HG03571 (cell line): ENCODE measurements around the gene ACYP2.

Experiments used
- ATAC-seq: cut with Tn5 transposase; IDR thresholded peaks from one replicate; pipeline ENCODE4 v1.9.1; 2021; ENCODE audit not compliant: unreplicated experiment

ACYP2 gene

DNA sequence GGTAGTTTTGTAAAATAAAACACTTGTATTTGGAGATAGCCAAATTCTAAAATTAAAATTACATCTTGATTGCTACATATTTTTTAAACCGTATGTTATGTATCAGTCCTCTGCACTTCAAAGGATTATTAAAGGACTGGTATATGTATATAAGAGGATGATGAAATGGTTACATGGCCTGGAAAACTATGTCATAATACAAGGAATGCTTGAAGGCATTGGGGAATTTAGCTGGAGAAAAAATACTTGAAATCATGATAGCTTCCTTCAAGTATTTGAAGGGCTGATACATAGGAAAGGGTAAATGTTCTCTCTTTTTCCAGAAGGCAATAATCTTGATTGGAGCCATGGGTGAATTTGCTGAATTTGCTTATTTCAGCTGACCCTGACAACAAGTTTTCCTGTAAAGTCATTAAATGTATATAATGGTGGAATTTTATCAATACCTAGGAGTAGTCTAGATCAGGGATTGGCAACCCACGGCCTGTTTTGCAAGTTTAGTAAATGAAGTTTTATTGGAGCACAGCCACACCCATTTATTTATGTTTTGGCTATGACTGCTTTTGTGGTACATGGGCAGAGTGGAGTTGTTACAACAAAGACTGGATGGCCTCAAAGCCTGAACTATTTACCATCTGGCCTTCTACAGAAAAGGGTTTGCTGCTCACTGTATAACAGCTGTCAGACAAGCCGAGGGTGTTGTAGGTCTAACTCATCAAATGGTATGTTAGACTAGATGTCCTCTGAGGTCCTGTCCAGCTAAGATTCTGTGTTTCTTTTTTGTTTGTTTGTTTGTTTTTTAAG lies 34.4 kb downstream of the ACYP2 start:
- ATAC-seq, result no peak

DNA sequence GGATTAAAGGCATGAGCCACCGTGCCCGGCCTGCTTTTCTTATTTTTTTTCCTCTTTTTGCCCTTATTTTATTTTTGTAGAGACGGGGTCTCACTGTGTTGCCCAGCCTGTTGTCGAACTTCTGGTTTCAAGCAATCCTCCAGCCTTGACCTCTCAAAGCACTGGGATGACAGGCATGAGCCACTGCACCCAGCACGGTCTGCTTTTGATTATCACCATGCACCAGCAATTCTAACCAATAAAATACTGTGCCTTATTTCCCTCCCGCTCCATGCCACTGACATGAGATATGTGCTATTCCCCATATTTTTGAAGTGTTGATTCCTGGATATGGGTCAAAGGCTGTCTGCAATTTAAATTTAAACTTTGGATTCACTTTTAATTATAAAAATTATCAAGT lies 42.9 kb downstream of the ACYP2 start:
- ATAC-seq, result no peak

DNA sequence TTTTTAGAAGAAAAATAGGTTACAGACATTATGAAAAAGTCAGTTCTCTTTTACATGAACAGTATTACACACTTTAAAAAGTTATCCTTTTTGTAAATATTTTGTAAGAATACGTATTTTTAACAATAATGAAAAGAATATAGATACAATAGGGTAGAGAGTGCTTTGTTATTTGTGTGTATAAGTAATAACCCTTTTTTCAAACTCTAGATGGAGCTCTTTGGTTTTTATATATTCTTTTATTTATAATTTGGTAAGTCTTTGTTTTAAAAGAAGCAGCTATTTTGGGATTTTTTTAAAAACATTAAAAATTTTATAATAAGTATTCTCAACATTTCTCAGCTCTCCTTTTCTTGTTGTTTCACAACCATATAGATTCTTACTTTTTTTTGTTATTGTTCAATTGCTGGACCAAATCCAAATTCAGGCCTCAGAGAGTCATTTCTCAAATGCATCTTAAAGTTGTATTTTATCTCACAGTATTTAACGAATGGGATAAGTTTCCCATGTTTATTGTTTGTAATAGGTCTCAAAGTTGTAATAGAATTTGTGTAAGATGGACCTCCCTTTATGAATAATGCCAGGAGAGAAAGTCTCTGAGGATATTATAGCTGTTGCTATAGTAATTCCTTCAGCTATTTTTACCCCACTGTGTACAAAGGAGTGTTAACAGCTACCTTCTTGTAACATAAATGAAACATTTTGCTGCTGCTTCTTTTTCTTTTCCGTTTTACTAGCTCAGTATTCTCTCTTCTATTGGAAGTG lies 46.4 kb downstream of the ACYP2 start:
- no peak for ATAC-seq

DNA sequence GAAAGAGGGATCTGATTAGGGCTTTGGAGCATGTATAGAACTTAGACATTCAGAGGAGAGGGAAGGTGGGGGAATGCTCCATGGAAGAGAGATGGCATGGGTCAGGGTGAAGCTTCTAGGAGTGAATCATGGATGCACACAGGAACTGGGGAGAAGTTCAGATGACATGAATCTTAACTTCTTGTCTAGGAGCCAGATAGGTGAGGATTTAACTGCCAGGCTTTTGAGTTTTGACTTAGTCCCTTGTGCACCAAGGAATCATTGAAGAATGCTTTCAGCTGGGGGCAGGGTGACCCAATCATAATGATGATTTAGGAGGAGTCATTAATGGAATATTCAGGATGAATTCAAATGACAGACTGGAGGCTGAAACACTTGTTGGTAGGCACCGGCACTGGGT lies 48.7 kb downstream of the ACYP2 start:
- no peak for ATAC-seq

DNA sequence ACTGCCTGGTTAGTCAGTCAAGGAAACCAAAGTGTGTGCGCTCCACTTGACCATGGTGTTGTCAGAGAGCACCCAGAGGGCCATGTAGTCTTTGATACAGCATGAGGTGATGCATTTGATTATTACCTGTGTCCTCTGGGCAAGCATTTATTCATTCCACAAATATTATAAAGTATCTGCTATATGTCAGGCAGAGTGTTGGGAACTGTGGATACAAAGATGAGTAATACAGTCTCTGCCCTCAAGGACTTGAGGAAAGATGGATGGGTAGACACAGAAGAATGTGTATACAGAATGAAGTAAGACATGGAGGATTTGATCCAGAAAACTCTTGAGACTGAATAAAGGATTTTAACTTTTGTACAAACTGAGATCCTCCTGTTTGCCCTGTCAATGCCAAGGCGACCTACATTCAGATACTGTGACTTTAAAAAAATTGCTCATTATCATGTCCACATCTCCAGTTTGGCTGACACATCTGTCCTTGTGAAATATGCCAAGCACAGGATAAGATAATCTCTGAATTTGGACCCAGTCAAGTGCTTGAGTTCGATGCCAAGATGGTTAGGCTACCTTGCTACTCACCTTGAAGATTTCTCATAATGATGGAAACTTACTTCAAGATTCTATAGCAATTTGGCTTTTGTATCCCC lies 50.8 kb downstream of the ACYP2 start:
- no peak for ATAC-seq

DNA sequence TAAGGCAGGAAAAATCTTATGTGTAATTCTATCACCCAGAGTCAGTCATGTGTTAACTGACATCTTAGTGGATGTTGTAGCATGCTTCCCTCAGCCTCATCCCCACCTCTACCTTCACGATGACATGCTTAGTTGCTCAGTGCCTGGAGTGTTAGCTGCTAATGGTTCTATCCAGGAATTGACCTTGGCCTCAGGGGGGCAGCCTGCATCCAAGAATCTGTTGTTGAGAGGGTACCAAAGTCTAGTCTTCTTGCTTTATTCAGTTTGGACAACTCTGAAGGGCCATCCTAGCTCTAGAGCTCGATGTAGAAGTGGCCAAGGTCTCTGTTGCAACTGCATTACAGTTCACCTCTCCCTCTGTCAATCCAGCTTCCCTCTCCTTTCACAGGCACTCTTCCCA lies 61.2 kb downstream of the ACYP2 start:
- ATAC-seq, result no peak

DNA sequence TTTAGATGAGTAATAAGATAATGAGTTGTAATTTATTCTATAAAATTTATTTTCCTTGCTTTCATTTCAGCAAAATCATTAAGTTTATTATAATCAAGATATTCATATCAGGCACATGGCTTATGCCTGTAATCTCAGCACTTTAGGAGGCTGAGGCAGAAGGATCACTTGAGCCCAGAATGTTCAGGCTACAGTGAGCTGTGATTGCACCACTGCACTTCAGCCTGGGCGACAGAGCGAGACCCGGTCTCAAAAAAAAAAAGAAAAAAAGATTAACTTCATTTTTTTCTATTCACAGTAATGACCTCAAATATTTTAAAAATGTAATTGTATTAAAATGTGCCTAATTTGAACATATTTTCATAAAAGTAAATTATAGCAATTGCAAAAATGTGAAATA lies 67.9 kb downstream of the ACYP2 start:
- ATAC-seq, result no peak

DNA sequence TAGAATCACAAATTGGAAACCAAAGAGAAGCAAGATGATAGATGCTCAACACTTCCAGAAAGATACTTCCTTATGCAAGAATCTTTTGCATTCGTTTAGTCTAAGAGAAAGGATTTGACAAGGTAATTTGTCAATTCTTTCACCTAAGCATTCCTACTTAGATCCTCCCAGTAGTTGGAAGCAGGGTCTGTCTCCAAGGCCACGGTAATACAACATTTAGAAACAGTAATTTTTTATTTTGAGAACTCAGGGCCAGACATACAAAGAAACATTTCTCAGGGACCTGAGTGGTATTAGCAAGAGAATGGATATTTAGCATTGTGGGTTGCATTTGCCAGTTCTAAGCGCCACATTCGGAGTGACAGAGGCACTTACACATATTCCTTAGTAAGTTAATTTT lies 68.6 kb downstream of the ACYP2 start:
- ATAC-seq, result no peak

DNA sequence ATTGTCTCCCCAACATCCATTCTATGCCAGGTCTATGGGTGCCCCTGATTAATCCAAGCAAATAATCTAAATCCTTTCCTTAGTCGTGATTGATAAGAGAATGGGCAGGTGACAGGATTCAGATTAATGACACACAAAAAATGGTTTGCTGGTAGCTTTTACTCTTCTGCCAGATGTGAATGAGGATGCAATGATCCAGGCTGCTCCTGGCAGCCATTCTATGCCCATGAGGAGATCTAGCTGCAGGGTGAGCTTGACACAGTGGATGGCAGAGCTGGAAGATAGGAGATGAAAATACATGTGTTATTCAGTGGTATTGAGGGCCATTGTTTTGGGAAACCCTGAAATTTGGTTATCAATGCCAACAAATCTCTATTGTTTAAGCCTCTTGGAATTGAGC lies 69.7 kb downstream of the ACYP2 start:
- ATAC-seq, result no peak

DNA sequence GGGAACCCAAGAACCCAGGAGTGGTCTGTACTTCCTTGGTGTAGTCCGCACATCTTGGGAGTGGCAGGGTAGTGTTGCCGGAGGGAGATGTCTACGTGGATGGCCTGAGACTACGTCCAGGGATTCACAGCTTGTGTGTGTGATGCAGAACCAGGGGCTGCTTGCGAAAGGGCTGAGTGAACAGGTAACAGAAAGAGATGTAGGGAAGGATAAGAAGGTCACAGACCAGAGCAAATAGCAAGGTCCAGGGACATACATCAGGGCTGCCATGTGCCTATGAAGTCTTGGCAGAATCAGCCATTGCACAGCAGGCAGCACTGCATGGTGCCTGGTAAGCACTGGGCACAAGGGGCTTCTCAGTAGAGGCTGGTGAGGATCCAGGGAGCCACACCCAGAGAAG lies 71.9 kb downstream of the ACYP2 start:
- no peak for ATAC-seq

DNA sequence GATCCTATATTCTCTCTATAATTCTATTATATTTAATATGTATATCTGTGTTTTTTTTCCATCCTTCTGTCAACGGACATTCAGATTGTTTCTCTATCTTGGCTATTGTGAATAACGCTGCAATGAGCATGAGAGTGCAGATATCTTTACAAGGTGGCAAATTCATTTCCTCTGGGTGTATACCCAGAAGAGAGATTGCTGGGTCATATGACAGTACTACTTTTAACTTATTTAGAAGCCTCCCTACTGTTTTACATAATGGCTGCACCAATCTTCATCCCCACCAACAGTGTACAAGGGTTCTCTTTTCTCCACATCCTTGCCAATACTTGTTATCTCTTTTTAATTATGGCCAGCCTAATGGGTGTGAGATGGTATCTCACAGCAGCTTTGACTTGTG lies 74.1 kb downstream of the ACYP2 start:
- no peak for ATAC-seq

DNA sequence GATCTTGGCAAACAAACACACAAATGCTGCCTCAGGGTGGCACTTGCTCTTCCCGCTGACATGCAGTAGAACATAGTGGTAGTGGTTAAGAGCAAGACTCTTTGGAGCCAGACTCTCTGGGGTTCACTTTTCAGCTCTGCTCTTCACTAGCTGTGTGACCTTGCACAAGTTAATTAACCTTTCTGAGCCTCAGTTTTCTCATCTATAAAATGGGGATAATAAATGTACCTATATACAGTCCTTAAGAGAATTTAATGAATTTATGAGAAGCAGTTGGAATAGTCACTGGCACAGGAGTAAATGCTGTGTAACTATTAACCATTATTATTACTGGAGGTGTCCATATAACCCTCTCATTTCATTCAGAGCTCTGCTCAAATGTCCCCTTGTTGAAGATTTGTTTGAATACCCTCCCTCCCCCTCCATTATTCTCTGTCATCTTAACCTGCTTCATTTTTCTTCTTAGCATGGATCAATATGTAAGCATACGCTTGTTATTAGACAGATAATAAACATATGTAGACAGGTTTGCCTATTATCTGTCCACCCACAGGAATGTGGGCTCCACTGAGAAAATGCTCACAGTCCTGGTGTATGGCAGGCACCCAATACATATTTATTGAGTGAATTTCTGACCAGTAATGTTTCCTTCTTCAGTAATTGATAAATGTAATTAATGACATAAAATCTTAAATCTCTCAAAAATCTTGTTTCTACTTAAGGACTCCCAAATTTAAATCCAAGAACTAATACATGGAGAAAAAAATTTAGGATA lies 76.1 kb downstream of the ACYP2 start:
- no peak for ATAC-seq

DNA sequence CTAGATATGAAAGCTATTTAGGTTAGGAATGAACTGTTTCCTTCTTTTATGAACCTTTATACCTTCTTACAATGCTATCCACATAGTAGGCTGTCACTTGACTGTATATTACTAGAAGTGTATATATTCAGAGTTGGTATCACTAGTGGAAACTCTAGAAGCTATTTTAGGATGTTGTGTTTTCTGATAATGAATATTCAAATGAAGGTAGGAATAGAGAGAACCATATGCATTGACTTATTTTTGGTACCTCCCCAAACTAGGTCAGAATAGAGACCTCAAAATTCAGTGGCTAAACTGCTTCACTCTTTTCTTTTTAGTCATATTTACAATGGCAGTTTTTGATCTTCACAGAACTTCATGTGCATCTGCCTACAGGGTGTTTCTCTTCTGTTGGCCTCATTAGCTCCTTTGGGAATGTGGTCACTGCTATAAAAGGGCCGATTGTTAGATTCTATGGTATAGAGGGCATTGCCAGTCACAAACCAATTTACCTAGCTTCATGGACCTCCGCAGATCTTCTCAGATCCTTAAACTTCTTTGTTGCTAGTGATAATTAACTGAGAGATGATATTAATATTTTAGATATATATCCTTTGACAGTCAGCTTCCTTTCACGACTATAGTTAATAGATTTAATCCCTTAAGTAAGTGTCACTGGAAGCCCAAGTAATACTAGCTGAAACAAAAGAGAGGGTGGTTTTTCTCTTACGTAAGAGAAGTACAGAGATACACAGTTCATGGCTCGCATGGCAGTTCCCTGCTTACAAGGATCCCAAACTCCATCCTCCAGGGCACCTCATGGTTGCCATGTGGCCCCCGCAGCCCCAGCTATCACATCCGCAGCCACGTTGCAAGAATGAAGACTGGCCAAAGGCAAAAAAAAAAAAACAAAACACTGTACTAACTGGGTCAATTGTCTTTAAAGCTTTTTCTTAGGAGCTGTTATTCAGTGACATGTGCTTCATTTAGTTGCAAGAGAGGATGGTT lies 79.6 kb downstream of the ACYP2 start:
- ATAC-seq, result no peak

DNA sequence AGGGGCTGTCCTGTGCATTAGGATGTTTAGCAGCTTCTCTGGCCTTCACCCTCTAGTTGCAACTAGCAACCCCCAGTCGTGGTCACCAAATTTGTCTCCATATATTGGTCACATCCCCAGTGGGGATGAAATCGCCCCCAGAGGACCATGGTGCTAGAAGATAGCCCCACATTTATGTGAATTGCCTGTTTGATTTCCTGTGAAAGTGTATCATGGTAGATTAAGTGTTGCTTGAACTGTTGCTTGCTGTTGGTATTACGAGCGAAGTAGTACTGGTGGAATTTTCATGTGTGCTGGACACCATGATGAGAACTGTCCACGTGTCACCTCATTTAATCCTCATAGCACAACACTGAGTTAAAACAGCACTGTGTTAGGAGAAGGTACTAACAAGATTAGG lies 81.2 kb downstream of the ACYP2 start:
- ATAC-seq, result no peak

DNA sequence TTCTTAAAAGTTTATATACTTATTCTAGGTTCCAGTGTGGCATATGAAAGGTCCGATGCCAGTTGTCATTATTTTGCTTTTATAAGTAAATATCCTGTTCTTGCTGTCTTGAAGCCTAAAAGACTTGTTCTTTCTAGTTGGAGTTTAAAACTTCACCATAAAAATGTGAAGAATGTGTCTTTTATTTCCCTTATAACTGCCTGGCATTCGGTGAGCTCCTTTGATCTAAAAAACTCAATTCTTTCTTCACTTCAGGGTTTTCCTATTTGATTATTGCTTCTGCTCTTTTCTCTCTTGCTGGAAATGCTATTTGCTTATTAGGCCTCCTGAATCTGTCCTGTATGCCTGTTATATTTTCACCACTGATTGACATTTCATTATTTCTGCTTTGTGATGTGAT lies 89.1 kb downstream of the ACYP2 start:
- no peak for ATAC-seq

DNA sequence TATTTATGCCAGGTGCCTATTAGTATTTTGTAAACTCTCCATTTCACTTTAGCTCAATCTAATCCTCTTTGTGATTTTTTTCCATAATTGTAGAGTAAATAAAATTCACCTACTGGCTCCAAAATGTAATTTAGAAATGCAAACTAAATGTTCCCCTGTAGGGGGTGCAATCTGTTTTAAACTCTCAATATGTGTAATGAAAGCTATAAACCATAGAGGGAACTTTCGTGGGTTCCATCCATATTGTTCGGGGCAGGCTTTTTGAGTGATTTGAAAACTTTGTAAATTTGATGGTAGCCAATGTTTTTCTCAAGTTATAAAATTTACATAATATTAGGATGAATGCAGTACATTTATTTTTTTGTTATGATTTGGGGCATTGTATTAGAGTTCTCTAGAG lies 91.2 kb downstream of the ACYP2 start:
- ATAC-seq, result no peak

DNA sequence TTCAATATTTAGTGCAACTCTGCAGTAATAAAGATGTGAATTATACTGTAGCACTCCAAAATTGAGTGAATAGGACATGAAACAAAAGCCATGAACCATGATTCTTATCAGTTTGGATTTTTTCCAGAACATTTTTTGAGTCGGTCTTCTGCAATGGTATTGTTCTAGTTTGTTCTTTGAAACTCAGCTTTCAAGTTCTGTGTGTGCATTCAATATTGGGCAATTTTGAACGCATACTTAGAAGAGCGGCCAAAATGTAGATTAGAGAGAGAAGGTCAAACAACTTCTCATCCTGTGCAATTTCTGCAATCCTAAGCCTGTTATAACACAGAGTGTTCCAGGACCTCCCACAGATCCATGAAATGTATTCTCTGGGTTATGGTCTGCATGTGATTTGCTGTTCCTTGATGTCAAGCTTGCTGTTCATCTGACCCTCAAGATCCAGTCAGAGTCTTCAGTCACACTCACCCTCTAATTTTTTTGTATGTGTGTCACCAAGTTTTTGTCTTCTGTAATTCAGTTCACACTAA lies 92.3 kb downstream of the ACYP2 start:
- no peak for ATAC-seq

DNA sequence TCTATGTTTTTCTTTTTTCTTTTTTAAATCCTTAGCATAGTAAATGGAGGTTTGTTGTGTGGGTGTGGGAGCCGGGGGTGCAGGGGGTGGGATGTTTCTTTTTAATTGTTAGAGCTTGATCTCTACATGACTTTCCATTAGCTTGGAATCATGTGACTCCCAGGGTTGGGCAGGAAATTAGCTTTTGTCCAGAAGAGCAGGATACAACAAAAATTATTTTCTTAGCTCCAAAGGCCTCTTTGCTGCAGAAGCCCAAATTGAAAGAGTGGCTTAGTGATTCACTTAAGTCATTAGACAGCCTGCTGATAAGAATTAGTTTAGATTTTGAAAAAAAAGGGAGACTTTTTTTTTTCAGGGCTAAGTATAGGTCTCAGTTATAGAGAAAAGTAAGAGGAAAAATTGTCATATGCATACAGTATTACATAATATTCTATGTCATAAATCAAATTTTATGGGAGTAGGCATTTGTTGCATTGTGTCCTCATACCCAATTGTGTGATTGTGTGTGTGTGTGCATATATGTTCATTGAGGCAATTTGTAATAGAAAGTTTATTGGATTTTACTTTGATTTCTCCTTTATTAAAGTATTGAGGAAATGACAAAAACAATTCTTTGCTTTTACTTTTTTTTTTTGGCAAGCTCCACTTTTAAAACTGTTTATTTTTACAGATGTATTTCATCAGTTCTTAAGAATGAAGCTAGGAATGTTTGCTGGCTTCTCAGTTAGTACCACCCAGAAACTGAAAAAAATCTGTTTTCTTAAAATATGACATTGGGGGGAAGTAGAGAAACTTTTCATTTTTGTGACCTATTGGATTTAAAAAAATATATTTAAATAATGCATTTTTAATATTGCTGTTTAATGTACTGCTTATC lies 93.2 kb downstream of the ACYP2 start:
- ATAC-seq, result no peak

DNA sequence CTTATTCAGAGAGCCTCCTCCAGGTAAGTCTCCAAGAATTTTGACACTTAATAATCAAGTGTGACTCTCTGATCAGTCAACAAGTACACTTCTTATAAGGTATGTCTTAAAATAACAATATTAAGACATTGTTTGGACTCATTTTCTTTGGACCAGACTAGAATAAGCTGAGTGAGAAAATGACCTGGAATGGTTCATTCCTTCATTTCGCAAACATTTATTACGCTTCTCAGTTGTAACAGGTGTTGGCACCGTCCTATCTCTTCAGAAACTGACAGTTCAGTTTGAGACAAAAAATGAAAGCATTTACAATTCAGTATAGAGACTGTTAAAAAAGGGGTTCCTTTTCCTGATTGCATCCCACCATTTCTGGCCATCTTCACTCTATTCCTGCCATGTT lies 94.0 kb downstream of the ACYP2 start:
- no peak for ATAC-seq
